ENCODE data around the gene GP5.

GP5 gene

DNA sequence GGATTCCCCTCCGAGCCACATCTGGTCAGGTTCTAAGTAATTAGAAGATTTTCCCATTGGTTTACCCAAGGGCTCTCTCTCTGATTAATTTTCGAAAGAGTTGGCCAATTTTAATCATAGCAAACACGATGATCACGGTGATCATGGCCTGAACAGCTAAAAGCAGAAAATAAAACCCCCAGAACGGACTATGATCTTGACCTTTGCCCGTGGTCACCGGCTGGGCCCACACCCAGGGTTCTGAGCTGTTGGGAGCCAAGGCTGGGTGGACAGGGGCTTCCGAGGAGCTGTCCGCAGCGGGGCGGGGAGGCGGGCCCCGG is 2.6 kb downstream of the GP5 start:
- H3K4me1 ChIP-seq (ENCODE audit: low read length): peaks cover 6% of the 10 kb centered on the region; the same call in 1 of the 2 replicates
- H3K9me3 ChIP-seq (ENCODE audit: insufficient read depth, low read length): no peaks in the 10 kb centered on the region
- H3K27me3 ChIP-seq (ENCODE audit: low read depth, low read length): no peaks in the 10 kb centered on the region
- no peak overlapping the region for H3K27ac ChIP-seq (ENCODE audit: low read length)
- H2AFZ ChIP-seq (ENCODE audit: low read depth, low read length): no peak overlapping the region
- no peak overlapping the region for H3K9ac ChIP-seq (ENCODE audit: low read length)
- no peaks in the 10 kb centered on the region for H3K79me2 ChIP-seq (ENCODE audit: low read length)
- no peak overlapping the region for H3K4me3 ChIP-seq (ENCODE audit: low read length)
- H3K4me2 ChIP-seq (ENCODE audit: low read length): no peak overlapping the region
- H4K20me1 ChIP-seq (ENCODE audit: insufficient read depth, low read length): no peaks in the 10 kb centered on the region
- TF ChIP-seq EZH2phosphoT487 (IDR thresholded peaks at IDR 0.05; ENCODE audit: low read depth) (no peak), CTCF (IDR thresholded peaks at IDR 0.05; ENCODE audit: low read depth, low read length) (no peak)
- H3K36me3 ChIP-seq (replicated peaks; ENCODE audit: low read depth, low read length): no peaks in the 10 kb centered on the region

DNA sequence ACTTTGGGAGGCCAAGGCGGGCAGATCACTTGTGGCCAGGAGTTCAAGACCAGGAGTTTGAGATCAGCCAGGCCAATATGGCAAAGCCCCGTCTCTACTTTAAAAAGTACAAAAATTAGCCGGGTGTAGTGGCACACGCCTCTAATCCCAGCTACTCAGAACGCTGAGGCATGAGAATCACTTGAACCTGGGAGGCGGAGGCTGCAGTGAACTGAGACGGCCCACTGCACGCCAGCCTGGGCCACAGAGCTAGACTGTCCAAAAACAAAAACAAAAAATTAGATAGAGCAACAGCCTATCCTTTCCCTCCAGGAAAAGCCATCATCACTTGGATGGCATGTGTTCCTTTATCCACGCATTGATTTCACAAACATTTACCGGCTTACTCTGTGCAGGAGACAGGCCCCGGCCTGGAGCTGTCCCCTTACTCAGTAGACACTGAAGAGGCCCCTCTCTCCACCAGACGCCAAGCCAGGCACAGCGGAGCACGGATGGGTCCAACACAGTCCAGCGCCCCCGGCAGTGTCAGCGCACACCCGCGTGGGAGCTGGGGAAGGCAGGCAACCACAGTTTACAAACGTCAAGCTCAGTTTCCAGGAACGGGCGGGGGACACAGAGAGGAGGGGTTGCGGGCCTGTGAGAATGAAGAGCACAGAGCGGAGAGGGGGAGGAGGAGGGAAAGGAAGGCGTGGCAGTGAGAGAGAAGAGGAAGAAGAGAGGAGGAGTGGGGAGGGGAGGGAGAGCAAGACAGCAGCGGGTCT is 3.1 kb downstream of the GP5 start:
- TF ChIP-seq EZH2phosphoT487 (IDR thresholded peaks at IDR 0.05; ENCODE audit: low read depth) (no peak), CTCF (IDR thresholded peaks at IDR 0.05; ENCODE audit: low read depth, low read length) (no peak)
- no peaks in the 10 kb centered on the region for H3K36me3 ChIP-seq (replicated peaks; ENCODE audit: low read depth, low read length)
- no peak overlapping the region for H3K4me2 ChIP-seq (ENCODE audit: low read length)
- no peak overlapping the region for H3K9ac ChIP-seq (ENCODE audit: low read length)
- H3K27me3 ChIP-seq (ENCODE audit: low read depth, low read length): no peaks in the 10 kb centered on the region
- H2AFZ ChIP-seq (ENCODE audit: low read depth, low read length): no peak overlapping the region
- no peak overlapping the region for H3K27ac ChIP-seq (ENCODE audit: low read length)
- no peaks in the 10 kb centered on the region for H3K9me3 ChIP-seq (ENCODE audit: insufficient read depth, low read length)
- peaks cover 6% of the 10 kb centered on the region; the same call in 1 of the 2 replicates for H3K4me1 ChIP-seq (ENCODE audit: low read length)
- H4K20me1 ChIP-seq (ENCODE audit: insufficient read depth, low read length): no peaks in the 10 kb centered on the region
- H3K79me2 ChIP-seq (ENCODE audit: low read length): no peaks in the 10 kb centered on the region
- no peak overlapping the region for H3K4me3 ChIP-seq (ENCODE audit: low read length)

DNA sequence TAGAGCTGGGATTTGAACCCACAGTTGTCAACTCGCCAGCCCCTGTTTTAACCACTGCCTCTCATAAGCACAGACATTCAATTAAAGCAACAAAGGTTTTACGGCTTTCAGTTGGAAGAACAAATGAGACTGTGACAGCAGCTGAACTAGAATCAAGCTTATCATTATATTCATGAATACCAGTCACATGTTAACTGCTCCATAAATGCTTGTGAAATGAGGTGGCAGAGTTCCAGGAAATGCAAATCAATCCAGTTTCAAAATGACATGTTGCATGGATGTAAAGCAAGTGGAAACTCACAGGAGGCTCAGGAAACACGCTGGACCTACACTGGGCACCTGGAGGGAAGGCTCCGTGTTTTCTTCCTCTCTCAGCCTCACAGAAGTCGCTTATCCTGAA is 3.9 kb downstream of the GP5 start:
- Histone ChIP-seq H3K79me2 (ENCODE audit: low read length) (no peaks in the 10 kb centered on the region), H4K20me1 (ENCODE audit: insufficient read depth, low read length) (no peaks in the 10 kb centered on the region), H3K9ac (ENCODE audit: low read length) (no peak overlapping the region), H3K4me3 (ENCODE audit: low read length) (no peak overlapping the region), H3K36me3 (replicated peaks; ENCODE audit: low read depth, low read length) (no peaks in the 10 kb centered on the region), H3K4me2 (ENCODE audit: low read length) (no peak overlapping the region), H3K27me3 (ENCODE audit: low read depth, low read length) (peaks cover 3% of the 10 kb centered on the region; the same call in 1 of the 2 replicates), H3K4me1 (ENCODE audit: low read length) (peaks cover 6% of the 10 kb centered on the region; the same call in 1 of the 2 replicates), H2AFZ (ENCODE audit: low read depth, low read length) (no peak overlapping the region), H3K9me3 (ENCODE audit: insufficient read depth, low read length) (no peaks in the 10 kb centered on the region), H3K27ac (ENCODE audit: low read length) (no peak overlapping the region)
- no peak for TF ChIP-seq EZH2phosphoT487 (IDR thresholded peaks at IDR 0.05; ENCODE audit: low read depth)
- TF ChIP-seq CTCF (IDR thresholded peaks at IDR 0.05; ENCODE audit: low read depth, low read length): no peak

- Histone ChIP-seq H4K20me1 (ENCODE audit: insufficient read depth, low read length) (no peaks in the 10 kb centered on the region), H3K27me3 (ENCODE audit: low read depth, low read length) (peaks cover 11% of the 10 kb centered on the region; the same call in 1 of the 2 replicates), H3K9me3 (ENCODE audit: insufficient read depth, low read length) (no peaks in the 10 kb centered on the region), H3K36me3 (replicated peaks; ENCODE audit: low read depth, low read length) (no peaks in the 10 kb centered on the region), H2AFZ (ENCODE audit: low read depth, low read length) (no peak overlapping the region), H3K27ac (ENCODE audit: low read length) (no peak overlapping the region), H3K79me2 (ENCODE audit: low read length) (no peaks in the 10 kb centered on the region), H3K9ac (ENCODE audit: low read length) (no peak overlapping the region), H3K4me2 (ENCODE audit: low read length) (no peak overlapping the region), H3K4me1 (ENCODE audit: low read length) (peaks cover 6% of the 10 kb centered on the region; the same call in 1 of the 2 replicates), H3K4me3 (ENCODE audit: low read length) (no peak overlapping the region)
- TF ChIP-seq EZH2phosphoT487 (IDR thresholded peaks at IDR 0.05; ENCODE audit: low read depth) (no peak), CTCF (IDR thresholded peaks at IDR 0.05; ENCODE audit: low read depth, low read length) (no peak)
These were observed 6.5 kb downstream of the GP5 start for GRCh38 chr3:194392576-194392975.
